Measurements from ENCODE around the gene INHBC.

- TF ChIP-seq CTCF (IDR thresholded peaks at IDR 0.05; ENCODE audit: low read depth, low read length) (no peak), EZH2phosphoT487 (IDR thresholded peaks at IDR 0.05; ENCODE audit: low read depth) (no peak)
Measured at GRCh38 chr12:57479376-57480115, 45.0 kb downstream of the INHBC start, which contains the start of gene ARHGAP9.
